Measurements from ENCODE around the gene TNS2. TPM values are rescaled to one million over a fixed set of nuclear protein-coding genes. Genes with fewer than 3 reads are reported as not detected.
A peak's percentile ranks its signal among the peaks of the same experiment; 100 is the strongest.
"Not testable (repeated sequence)": the region's sequence is repeated elsewhere in the genome, so short reads cannot be mapped to it uniquely, and the experiment has no call there.

Gene TNS2, protein sequence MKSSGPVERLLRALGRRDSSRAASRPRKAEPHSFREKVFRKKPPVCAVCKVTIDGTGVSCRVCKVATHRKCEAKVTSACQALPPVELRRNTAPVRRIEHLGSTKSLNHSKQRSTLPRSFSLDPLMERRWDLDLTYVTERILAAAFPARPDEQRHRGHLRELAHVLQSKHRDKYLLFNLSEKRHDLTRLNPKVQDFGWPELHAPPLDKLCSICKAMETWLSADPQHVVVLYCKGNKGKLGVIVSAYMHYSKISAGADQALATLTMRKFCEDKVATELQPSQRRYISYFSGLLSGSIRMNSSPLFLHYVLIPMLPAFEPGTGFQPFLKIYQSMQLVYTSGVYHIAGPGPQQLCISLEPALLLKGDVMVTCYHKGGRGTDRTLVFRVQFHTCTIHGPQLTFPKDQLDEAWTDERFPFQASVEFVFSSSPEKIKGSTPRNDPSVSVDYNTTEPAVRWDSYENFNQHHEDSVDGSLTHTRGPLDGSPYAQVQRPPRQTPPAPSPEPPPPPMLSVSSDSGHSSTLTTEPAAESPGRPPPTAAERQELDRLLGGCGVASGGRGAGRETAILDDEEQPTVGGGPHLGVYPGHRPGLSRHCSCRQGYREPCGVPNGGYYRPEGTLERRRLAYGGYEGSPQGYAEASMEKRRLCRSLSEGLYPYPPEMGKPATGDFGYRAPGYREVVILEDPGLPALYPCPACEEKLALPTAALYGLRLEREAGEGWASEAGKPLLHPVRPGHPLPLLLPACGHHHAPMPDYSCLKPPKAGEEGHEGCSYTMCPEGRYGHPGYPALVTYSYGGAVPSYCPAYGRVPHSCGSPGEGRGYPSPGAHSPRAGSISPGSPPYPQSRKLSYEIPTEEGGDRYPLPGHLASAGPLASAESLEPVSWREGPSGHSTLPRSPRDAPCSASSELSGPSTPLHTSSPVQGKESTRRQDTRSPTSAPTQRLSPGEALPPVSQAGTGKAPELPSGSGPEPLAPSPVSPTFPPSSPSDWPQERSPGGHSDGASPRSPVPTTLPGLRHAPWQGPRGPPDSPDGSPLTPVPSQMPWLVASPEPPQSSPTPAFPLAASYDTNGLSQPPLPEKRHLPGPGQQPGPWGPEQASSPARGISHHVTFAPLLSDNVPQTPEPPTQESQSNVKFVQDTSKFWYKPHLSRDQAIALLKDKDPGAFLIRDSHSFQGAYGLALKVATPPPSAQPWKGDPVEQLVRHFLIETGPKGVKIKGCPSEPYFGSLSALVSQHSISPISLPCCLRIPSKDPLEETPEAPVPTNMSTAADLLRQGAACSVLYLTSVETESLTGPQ (N-terminal part only)
- 120 TPM for total RNA-seq
- long read RNA-seq, partial matches to known transcripts = 24 of 46 reads
- long read RNA-seq, other reads (novel, unspliced or antisense) = 21 of 46 reads

DNA sequence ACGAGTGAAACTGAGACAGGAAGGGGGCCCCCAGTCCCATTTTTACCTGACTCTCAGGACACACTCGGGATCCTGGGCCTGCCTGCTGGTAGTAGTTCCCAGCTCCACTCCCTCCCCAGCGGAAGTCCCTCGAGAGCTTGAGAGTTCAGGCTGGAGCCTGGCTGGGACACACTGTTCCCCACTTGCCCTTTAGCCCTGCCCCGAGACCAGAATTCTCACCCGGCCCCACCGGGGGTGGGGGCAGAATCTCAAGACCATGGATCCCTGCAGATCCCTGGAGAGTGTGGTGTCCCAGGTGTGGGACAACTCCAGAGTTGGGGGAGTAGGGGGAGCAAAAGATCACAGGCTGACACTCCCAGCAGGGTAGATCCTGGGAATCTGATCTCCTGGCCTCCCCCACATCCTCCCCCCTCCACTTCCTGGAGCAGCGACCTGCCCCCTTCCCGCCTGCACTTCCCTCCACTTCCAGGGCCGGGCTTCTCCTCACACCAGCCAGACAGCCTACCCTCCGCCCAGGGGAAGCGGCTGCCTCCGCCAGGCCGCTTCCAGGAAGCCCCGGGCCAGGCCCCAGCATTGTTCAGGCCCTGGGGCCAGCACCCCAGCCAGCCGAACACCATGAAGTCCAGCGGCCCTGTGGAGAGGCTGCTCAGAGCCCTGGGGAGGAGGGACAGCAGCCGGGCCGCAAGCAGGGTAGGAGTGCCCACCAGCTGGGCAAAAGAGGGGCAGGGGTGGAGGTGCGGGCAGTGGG, at the start of gene TNS2:
TSS of gene TNS2 (plus strand) at position 495 of the 748 bp plus-strand sequence. CDS start at position 616, 121 bp downstream.
- intact Hi-C loops (cut with micrococcal nuclease) = no loop called here
- DNase-seq = peak; percentile 89
- peak; percentile 32 for ATAC-seq

DNA sequence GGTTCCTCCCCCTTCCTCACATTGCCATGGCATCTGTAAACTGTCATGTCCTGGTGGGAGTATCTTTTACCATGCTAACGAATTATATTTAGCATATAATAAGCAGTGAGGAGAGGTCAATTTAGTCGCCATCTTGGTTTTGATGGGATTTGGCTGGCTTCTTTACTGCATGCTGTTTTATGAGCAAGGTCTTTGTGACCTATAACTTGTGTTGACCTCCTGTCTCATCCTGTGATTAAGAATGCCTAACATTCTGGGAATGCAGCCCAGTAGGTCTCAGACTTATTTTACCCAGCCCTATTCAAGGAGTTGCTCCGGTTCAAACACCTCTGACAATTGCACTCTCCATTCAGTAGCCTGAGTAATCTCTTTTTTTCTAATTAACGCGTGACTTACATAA, 45.7 kb upstream of the TNS2 start:
- intact Hi-C loops (cut with micrococcal nuclease) = no loop called here
- DNase-seq = no peak
- ATAC-seq = no peak

DNA sequence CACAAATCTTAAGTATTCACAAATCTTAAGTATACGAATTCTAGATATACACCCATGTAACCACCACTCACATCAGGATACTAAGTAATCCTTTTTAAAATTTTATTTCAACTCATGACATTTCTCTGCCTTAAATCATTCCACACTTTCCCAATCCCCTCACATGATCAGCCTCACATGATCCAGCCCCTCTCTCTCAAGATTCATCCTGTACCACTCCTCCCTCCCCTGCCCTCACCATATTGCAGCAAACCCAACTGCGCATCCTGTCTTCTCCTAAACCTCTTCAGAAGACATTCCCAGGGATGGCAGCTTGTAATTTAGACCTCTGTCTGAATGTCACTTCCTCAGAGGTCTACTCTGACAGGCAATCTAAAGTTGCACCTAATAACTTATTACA, 45.3 kb upstream of the TNS2 start:
- DNase-seq = no peak
- no peak for ATAC-seq
- intact Hi-C loops (cut with micrococcal nuclease) = no loop called here

DNA sequence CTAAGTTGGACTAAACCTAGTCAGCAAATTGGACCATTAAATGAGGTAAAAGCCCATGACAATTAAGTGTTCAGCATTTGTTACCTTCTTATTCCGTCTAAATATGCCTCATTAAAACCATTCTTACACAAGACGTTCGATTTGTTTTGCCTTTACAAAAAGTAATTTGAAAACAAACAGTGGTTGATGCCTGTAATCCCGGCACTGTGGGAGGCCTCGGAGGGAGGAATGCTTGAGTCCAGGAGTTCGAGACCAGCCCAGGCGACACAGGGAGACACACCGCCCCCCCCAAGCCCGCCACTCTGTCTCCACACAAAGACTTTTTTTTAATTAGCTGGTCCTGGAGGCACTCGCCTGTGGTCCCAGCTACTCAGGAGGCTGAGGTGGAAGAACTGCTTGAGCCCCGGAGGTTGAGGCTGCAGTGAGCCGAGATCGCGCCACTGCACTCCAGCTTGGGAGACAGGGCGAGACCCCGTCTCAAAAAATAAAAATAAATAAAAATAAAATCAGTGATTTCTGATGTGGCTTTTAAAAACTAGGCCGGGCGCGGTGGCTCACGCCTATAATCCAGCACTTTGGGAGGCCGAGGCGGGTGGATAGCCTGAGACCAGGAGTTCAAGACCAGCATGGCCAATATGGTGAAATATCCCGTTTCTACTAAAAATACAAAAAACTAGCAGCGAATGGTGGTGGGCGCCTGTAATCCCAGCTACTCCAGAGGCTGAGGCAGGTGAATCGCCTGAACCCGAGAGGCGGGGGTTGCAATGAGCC, 44.5 kb upstream of the TNS2 start:
- intact Hi-C loops (cut with micrococcal nuclease) = no loop called here
- DNase-seq (peak; percentile 37), ATAC-seq (no peak)

DNA sequence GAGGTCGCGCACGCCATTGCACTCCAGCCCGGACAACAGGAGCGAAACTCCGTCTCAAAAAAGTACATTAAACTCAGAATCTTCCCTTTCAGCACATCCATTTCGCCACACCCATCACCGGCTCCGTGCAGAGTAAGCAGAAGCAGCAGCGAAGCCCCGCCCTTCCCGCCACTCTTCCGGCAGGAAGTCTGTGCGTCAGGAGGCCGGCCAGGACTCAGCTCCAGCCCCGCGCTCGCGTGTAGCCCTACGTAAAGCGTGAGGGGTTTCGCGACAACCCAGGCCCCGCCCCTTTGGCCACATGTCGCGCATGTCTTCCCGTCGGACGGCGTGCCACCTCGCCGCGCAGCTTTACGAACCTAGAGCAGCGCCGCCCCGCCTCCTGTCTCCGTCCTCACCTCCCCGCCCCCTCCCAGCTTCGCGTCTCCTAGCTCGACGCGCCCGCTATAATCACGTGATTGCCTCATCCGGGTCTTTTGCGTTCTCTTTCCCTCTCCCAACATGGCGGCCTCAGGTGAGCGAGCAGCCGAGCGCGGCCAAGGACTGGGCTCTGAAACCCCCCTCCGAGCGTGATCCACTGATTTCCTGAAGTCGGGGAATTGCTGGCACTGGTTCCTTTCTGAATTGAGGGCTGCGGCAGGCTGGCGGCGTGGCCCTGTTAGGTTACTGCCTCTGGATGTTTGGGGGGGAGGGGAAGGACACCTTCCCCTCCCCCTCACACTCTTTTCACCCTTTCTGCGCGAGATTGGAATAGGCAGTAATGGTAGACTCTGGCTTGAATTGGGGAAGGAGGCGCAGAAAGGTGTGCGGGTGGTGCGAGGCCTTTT, 43.7 kb upstream of the TNS2 start, which contains the start of gene EIF4B:
TSS of gene EIF4B (plus strand) at position 471 of the 824 bp plus-strand sequence. CDS start at position 499, 28 bp downstream.
- intact Hi-C loops (cut with micrococcal nuclease) = no loop called here
- peak; percentile 100 for DNase-seq
- peak; percentile 96 for ATAC-seq

DNA sequence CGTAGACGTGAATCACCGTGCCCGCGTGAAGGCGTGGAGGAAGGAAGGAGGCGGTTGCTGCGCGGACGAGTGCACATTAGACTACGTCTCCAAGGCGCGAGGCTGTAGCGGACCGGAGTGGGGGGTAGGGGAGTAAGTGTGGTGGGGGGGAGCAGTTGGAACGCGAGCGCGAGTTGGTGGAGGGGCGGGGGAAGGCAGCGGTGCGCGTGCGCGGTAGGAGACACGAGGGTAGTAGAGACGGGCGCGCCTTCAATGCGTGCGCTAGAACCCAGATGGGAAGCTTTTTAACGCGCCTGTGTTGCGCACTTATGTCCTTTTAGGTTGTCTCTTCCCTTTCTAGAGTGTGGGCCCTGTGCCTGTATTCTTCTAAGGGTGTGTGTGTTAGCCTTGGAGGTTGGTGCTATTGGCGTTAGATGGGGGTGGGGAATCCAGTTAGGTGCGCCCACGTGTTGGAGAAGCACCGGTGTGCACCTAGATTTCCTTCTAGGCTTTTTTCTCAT, 43.0 kb upstream of the TNS2 start:
- peak; percentile 80 for DNase-seq
- intact Hi-C loops (cut with micrococcal nuclease) = no loop called here
- peak; percentile 59 for ATAC-seq

DNA sequence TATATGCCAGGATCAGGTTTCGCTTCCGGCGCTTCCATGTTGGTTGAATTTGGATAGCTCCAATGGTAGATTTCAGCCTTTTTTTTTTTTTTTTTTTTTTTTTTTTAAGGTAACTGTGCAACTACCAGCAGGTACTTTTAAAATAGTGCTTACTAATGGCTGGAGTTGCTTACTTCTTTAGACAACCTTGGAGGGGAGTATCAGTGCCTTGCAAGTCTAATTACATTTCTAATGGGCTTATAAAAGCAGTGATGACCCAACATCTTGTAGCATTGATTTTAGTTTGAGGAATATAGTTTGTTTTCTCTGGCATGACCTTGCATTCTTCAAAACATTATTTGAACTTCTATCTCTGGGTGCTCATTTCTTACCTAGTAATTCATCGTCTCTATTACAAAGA, 42.5 kb upstream of the TNS2 start:
- intact Hi-C loops (cut with micrococcal nuclease) = no loop called here
- DNase-seq (no peak), ATAC-seq (no peak)

DNA sequence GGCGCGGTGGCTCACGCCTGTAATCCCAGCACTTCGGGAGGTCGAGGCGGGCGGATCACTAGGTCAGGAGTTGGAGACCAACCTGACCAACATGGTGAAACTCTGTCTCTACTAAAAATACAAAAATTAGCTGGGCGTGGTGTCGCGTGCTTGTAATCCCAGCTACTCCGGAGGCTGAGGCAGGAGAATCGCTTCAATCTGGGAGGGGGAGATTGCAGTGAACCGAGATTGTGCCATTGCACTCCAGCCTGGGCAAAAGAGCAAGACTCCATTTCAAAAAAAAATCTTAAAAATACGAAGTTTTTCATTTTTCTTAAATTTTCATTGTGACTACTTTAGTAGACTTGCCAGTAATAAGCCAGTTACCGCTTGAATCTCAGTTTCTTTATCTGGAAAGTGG, 41.1 kb upstream of the TNS2 start:
- ATAC-seq; intact Hi-C loops (cut with micrococcal nuclease); DNase-seq: not testable (repeated sequence)

DNA sequence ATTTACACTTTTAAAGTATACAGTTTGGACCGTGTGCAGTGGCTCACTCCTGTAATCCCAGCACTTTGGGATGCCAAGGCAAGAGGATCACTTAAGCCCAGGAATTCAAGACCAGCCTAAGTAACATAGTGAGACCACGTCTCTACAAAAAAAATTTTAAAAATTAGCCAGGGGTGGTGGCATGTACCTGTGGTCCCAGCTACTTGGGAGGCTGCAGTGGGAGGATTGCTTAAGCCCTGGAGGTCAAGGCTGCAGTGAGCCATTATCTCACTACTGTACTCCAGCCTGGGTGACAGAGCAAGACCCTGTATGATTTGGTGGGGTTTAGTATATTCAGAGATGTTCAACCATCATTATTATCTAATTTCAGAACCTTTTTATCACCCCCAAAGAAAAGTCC, 38.9 kb upstream of the TNS2 start:
- no peak for DNase-seq
- ATAC-seq = no peak
- intact Hi-C loops (cut with micrococcal nuclease) = no loop called here

DNA sequence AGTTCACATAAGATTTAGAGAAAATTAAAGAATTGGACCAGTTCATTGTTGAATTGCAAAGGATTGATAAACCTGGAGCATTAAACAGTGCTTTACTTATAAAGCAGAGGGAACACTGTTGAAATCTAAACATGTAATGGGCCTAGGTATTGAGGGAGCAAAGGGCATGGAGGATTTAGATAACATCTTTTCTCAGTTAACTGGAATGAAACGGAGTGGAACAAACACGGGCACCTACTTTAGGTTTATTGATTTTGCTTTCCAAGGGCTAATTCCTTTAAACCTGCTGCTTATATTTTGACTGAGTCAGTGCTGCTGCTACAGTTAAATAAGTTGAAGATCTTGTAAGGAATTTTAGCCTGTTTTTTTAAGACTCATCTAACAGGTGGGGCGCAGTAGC, 38.0 kb upstream of the TNS2 start:
- no peak for ATAC-seq
- intact Hi-C loops (cut with micrococcal nuclease) = no loop called here
- DNase-seq = no peak

DNA sequence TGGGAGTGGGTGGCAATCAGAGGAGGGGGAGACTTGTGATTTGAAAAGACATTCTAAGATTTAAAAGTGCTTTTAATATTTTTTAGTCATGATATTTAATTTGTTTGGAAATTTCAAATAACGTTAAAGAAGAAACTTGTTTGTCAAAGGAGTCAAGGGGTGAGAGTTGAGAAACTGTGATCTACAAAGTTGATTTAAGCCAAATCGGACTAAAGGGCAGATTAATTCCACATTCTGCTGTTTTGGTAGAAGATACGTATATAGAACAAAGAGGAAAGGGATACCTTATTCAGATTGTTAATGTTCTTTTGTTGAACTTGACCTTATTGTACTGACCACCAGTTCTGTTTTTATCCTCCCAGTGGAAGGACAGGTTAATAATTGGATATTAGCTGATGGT, 36.9 kb upstream of the TNS2 start:
- no peak for ATAC-seq
- intact Hi-C loops (cut with micrococcal nuclease) = no loop called here
- DNase-seq = no peak

DNA sequence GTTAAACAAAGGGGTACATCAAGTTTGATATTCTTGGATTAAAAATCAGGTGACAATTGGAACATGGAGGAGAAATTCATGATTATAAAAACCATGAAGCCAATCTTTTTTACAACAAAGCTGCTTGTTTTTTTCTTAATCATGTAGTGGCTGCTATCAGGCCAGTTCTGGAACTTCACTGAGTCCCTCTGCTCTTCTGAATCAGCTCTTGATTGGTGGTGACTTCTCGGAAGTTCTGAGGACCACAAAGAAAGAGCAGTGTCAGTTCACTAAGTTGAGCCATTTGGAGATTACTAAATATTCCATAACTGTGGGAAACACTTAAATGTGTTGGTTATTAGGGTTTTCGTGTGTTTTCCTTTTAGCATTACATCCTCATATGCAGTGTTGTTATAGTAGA, 35.2 kb upstream of the TNS2 start:
- DNase-seq (no peak), ATAC-seq (no peak)
- intact Hi-C loops (cut with micrococcal nuclease) = no loop called here

DNA sequence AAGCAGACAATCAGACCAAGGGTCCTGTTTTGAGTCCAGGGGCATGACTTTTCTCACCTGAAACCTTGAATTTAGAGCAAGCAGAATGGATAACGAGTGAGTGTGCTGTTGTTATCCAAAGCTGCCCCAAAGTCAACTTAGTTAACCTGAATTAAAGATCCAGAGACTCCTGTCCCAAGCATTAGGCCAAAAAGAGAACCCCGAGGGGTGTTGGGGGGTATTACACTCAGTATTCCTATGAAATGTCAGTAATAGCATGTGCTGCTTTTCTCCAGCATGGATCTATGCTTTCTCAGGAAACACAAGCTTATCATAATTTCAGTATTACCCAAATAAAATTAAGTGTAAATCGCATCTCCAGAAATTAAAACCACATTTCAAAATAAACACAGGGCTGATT, 24.6 kb upstream of the TNS2 start:
- no peak for ATAC-seq
- DNase-seq = no peak
- intact Hi-C loops (cut with micrococcal nuclease) = no loop called here

DNA sequence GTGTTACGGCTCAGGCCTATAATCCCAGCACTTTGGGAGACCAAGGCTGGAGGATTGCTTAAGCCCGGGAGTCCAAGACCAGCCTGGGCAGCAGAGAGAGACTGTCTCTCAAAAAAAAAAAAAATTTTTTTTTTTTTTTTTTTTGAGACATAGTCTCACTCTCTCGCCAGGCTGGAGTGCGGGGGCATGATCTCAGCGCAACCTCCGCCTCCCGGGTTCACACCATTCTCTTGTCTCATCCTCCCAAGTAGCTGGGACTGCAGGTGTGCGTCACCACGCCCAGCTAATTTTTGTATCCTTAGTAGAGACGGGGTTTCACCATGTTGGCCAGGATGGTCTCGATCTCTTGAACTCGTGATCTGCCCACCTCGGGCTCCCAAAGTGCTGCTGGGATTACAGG, 22.9 kb upstream of the TNS2 start:
- intact Hi-C loops (cut with micrococcal nuclease); DNase-seq: not testable (repeated sequence)

DNA sequence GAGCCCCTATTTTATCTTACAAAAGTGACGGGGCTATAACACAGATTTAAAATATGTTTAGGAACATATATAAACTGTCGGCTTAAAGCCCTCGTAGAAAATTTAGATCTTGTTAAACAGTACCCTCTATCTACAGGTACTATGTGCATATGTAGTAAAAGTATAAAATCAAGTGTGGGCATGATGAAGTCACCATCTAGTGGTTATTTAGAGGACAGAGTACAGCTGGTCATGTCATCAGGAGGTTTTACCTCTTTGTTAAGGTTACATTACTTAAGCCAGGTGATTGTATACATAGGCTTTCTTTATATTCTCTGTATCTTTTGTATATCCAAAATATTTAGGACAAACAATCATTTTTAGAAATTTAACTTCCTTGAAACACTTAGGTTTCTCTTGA, 18.2 kb upstream of the TNS2 start:
- DNase-seq (no peak), ATAC-seq (no peak)
- intact Hi-C loops (cut with micrococcal nuclease) = no loop called here

More for the DNA sequence above, 22.9 kb upstream of the TNS2 start:
- ATAC-seq = not testable (repeated sequence)

DNA sequence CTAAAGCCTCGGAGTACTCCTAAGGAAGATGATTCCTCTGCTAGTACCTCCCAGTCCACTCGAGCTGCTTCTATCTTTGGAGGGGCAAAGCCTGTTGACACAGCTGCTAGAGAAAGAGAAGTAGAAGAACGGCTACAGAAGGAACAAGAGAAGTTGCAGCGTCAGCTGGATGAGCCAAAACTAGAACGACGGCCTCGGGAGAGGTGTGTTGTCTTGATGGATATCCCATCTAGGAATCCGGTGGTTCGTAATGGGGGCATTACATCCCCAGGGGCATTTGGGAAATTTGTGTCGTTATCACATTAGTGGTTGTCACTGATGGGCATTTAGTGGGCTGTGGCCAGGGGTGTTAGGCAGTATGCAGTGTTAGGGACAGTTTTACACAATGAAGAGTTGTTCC, 16.0 kb upstream of the TNS2 start:
- ATAC-seq; DNase-seq; intact Hi-C loops (cut with micrococcal nuclease): not testable (repeated sequence)

DNA sequence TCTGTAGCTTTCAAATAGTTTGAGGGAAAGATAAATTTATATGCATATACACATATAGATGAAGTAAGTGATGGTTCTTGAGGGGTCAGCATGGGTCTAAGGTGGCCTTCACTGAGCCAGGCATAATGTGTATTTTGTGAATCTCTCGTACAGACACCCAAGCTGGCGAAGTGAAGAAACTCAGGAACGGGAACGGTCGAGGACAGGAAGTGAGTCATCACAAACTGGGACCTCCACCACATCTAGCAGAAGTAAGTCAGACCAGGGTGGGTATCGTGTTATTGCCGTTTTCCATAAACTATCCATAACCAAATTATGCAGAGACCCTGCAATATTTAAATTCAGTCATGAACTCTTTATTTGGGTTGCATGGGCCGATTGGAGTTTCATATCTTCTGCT, 15.4 kb upstream of the TNS2 start:
- intact Hi-C loops (cut with micrococcal nuclease) = no loop called here
- DNase-seq = no peak

More for the DNA sequence above, 15.4 kb upstream of the TNS2 start:
- ATAC-seq = no peak

Measured in left ventricle myocardium superior (tissue), 1 donor.